ENCODE measurements around the gene GABBR2. TPM values are rescaled to one million over a fixed set of nuclear protein-coding genes. Genes with fewer than 3 reads are reported as not detected.

Gene GABBR2
- total and polyA plus RNA-seq, 2 experiments from 2014 or later: 0.89 to 1.3 TPM

GRCh38 chr9:98249771-98250170 is 459.0 kb downstream of the GABBR2 start:
- peaks cover 6% of the 10 kb centered on the region for H3K27me3 Mint-ChIP-seq (ENCODE audit: insufficient read depth, low read depth, poor library complexity)
- Histone ChIP-seq H4K20me1 (replicated peaks; ENCODE audit: insufficient read depth) (peaks cover 15% of the 10 kb centered on the region), H3K36me3 (ENCODE audit: insufficient read depth) (no peaks in the 10 kb centered on the region), H3K4me3 (no peak overlapping the region), H3K27me3 (ENCODE audit: insufficient read depth) (no peaks in the 10 kb centered on the region), H3K27ac (ENCODE audit: low read depth) (no peak overlapping the region), H2AFZ (no peak overlapping the region), H3K9me2 (ENCODE audit: insufficient read depth) (no peaks in the 10 kb centered on the region), H3F3A (replicated peaks; ENCODE audit: low read depth) (0 out of 2 replicates have a peak, but pooled peaks cover 2% of the 10 kb centered on the region), H3K4me1 (ENCODE audit: insufficient read depth) (peaks cover 12% of the 10 kb centered on the region; the same call in 1 of the 2 replicates), H3K4me2 (no peak overlapping the region), H3K79me2 (replicated peaks; ENCODE audit: insufficient read depth) (peaks cover 7% of the 10 kb centered on the region)
- no peak overlapping the region for H3K27ac Mint-ChIP-seq
- DNase-seq (ENCODE audit: low spot score): no peak
- H3K4me3 Mint-ChIP-seq: no peak overlapping the region
- H3K36me3 Mint-ChIP-seq (ENCODE audit: low read depth): no peaks in the 10 kb centered on the region; the same call in 2 of the 3 replicates
- no peak for TF ChIP-seq ZNF114 (CRISPR knock-in tag; IDR thresholded peaks at IDR 0.05)
- no peak for TF ChIP-seq EZH2phosphoT487 (IDR thresholded peaks at IDR 0.05; ENCODE audit: unreplicated experiment)
- TF ChIP-seq, protein P1, sequence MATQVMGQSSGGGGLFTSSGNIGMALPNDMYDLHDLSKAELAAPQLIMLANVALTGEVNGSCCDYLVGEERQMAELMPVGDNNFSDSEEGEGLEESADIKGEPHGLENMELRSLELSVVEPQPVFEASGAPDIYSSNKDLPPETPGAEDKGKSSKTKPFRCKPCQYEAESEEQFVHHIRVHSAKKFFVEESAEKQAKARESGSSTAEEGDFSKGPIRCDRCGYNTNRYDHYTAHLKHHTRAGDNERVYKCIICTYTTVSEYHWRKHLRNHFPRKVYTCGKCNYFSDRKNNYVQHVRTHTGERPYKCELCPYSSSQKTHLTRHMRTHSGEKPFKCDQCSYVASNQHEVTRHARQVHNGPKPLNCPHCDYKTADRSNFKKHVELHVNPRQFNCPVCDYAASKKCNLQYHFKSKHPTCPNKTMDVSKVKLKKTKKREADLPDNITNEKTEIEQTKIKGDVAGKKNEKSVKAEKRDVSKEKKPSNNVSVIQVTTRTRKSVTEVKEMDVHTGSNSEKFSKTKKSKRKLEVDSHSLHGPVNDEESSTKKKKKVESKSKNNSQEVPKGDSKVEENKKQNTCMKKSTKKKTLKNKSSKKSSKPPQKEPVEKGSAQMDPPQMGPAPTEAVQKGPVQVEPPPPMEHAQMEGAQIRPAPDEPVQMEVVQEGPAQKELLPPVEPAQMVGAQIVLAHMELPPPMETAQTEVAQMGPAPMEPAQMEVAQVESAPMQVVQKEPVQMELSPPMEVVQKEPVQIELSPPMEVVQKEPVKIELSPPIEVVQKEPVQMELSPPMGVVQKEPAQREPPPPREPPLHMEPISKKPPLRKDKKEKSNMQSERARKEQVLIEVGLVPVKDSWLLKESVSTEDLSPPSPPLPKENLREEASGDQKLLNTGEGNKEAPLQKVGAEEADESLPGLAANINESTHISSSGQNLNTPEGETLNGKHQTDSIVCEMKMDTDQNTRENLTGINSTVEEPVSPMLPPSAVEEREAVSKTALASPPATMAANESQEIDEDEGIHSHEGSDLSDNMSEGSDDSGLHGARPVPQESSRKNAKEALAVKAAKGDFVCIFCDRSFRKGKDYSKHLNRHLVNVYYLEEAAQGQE (IDR thresholded peaks at IDR 0.05; ENCODE audit: unreplicated experiment): no peak
- TF ChIP-seq EZH2 (IDR thresholded peaks at IDR 0.05; ENCODE audit: low read depth, unreplicated experiment): no peak
- no peak for TF ChIP-seq NANOG (IDR thresholded peaks at IDR 0.05; ENCODE audit: borderline replicate concordance)
- TF ChIP-seq, protein P2, sequence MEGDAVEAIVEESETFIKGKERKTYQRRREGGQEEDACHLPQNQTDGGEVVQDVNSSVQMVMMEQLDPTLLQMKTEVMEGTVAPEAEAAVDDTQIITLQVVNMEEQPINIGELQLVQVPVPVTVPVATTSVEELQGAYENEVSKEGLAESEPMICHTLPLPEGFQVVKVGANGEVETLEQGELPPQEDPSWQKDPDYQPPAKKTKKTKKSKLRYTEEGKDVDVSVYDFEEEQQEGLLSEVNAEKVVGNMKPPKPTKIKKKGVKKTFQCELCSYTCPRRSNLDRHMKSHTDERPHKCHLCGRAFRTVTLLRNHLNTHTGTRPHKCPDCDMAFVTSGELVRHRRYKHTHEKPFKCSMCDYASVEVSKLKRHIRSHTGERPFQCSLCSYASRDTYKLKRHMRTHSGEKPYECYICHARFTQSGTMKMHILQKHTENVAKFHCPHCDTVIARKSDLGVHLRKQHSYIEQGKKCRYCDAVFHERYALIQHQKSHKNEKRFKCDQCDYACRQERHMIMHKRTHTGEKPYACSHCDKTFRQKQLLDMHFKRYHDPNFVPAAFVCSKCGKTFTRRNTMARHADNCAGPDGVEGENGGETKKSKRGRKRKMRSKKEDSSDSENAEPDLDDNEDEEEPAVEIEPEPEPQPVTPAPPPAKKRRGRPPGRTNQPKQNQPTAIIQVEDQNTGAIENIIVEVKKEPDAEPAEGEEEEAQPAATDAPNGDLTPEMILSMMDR (conservative IDR thresholded peaks at IDR 0.05; ENCODE audit: low read depth in 2 of 2): no peak
- no peak for TF ChIP-seq ZNF331 (CRISPR knock-in tag; IDR thresholded peaks at IDR 0.05; ENCODE audit: low read depth)
- no peak for TF ChIP-seq CREB1 (CRISPR knock-in tag; IDR thresholded peaks at IDR 0.05; ENCODE audit: low read depth)
- TF ChIP-seq POLR2AphosphoS5 (IDR thresholded peaks at IDR 0.05; ENCODE audit: low read depth): no peak
- TF ChIP-seq, protein P3, sequence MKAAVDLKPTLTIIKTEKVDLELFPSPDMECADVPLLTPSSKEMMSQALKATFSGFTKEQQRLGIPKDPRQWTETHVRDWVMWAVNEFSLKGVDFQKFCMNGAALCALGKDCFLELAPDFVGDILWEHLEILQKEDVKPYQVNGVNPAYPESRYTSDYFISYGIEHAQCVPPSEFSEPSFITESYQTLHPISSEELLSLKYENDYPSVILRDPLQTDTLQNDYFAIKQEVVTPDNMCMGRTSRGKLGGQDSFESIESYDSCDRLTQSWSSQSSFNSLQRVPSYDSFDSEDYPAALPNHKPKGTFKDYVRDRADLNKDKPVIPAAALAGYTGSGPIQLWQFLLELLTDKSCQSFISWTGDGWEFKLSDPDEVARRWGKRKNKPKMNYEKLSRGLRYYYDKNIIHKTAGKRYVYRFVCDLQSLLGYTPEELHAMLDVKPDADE (IDR thresholded peaks at IDR 0.05): no peak
- ATAC-seq: no peak
- peaks cover 34% of the 10 kb centered on the region for H3K4me1 Mint-ChIP-seq
- H3K9me3 Mint-ChIP-seq: no peaks in the 10 kb centered on the region

Data from GM23338 (cell line).